Keratinocyte (primary cell): ENCODE results near the gene LRRC28.

Experiments used
- EZH2 ChIP-seq: IDR thresholded peaks from one replicate; pipeline ENCODE4 v1.6.1; 2012; ENCODE audit warnings: inconsistent platforms, mild to moderate bottlenecking, low read length, moderate library complexity
- TF ChIP-seq, protein P1 (sequence below), 3 experiments: IDR thresholded peaks in 1 of 3; conservative IDR thresholded peaks in 1 of 3; optimal IDR thresholded peaks in 1 of 3; 2 replicates in 2 of 3; 3 replicates in 1 of 3; pipeline versions ENCODE3 to v1.5.1; 2011; ENCODE audit warnings: low read length in 3 of 3, mild to moderate bottlenecking in 3 of 3, moderate library complexity in 2 of 3, control low read depth in 1 of 3, inconsistent platforms in 1 of 3; ENCODE audit not compliant: insufficient read depth in 2 of 3; ENCODE audit errors: extremely low read depth in 1 of 3

DNA sequence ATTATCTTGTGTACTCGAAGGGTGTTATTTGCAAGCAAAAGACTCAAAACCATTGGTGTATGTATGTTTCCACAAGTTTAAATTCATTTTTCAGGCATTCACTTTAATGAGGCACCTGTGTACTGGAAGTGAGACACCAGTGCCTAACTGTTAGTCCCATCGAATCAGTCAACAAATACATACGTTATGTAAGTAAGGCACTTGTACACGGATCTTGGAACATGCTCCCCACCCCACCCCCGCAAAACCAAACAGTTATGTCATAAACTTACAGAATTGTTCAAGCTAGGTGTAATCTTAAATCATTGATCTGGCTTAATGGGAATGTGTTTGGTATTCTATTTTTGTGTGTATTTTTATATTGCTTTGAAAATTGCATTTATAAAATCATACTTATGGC, 17.1 kb downstream of the LRRC28 start:
- TF ChIP-seq, protein P1, sequence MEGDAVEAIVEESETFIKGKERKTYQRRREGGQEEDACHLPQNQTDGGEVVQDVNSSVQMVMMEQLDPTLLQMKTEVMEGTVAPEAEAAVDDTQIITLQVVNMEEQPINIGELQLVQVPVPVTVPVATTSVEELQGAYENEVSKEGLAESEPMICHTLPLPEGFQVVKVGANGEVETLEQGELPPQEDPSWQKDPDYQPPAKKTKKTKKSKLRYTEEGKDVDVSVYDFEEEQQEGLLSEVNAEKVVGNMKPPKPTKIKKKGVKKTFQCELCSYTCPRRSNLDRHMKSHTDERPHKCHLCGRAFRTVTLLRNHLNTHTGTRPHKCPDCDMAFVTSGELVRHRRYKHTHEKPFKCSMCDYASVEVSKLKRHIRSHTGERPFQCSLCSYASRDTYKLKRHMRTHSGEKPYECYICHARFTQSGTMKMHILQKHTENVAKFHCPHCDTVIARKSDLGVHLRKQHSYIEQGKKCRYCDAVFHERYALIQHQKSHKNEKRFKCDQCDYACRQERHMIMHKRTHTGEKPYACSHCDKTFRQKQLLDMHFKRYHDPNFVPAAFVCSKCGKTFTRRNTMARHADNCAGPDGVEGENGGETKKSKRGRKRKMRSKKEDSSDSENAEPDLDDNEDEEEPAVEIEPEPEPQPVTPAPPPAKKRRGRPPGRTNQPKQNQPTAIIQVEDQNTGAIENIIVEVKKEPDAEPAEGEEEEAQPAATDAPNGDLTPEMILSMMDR (optimal IDR thresholded peaks at IDR 0.05 in 1 of 3, IDR thresholded peaks at IDR 0.05 in 1 of 3, conservative IDR thresholded peaks at IDR 0.05 in 1 of 3; ENCODE audit: extremely low read depth in 1 of 3, insufficient read depth in 2 of 3, low read length in 3 of 3): no peak
- TF ChIP-seq EZH2: no peak
